GM18951 (cell line): ENCODE data around the gene ZNF597.

ENCODE experiments used
- POLR2A ChIP-seq: IDR thresholded peaks from 4 replicates; pipeline ENCODE4 v1.6.1; 2011; ENCODE audit warnings: mild to moderate bottlenecking; ENCODE audit not compliant: insufficient read length, insufficient read depth; ENCODE audit errors: extremely low read depth
- in situ Hi-C: fragments of 300-500 bp; cut with MboI; formaldehyde crosslinking; loops from one replicate; pipeline ENCODE4 v1.12.0; 2022; ENCODE audit warnings: low sequenced_read_pairs, mixed read lengths, inconsistent platforms; ENCODE audit not compliant: unreplicated experiment

Gene ZNF597

DNA sequence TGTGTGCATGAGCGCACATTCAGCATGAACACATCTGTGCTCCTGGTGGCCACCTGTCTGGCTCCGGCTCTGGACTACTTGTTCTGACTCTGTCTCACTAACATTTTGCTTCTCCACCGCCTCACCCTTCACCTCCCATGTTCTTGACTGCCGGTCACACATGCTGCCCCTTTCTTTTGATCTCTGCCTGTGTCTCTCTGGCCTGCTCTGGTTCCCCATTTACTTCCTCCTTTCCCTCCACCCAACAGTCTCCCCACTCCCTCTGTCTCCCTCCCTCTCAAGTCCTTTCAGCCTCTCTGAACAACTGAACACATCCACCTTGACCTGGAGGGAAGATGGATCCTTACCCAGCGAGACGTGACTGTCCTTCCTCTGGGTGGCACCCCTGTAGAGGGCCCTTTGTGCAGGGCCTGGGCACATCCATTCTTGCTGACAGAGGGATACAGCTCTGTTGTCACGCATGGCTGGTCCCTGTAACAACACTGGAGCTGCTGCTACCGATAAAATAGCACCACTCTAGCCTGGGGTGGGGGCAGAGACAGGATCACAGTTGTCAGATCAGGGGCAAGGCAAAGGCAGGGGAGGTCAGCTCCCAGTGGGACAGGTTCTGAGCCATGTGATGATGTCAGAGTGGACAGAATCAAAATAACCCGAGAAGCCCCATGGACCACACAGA, 53.5 kb downstream of the ZNF597 start:
- TF ChIP-seq POLR2A, result no peak
- in situ Hi-C loops, result no loop called here

DNA sequence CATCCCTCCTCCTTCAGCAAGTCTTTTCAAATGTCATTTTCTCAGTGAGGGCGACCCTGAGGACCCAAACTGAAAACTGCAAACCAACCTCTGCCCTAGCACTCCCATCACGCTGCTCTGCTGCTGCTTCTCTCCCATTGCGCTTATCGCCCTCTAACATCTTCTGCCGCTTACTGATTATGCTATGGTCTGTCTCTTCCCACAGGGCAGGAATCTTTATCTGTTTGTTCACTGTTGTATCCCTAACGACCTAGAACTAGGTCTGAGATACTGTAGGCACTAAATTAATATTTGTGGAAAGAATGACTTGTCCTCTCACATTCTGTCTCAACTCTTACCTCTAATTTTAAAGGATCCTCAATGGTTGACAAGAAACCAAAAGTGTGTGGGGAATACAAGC, 55.0 kb downstream of the ZNF597 start:
- no peak for TF ChIP-seq POLR2A
- in situ Hi-C loops, result no loop called here

DNA sequence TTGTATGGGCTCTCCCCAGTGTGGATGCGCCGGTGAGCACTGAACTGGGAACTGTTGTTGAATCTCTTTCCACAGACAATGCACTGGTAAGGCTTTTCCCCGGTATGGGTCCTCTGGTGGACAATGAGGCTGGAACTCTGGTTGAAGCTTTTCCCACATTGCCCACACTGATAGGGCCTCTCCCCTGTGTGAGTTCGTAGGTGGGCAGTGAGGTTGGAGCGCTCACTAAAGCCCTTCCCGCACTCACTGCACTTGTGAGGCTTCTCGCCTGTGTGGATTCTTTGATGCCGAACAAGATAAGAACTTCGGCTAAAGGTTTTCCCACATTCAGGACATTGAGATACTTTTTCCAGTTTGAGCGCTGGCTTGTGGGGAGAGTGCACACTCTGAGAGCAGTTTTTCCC, 60.3 kb downstream of the ZNF597 start:
- in situ Hi-C loops, result no loop called here
- no peak for TF ChIP-seq POLR2A
